IPS DF 6.9 (cell line): ENCODE data around the gene ATG4C.

Experiments used
- DNase-seq: peaks from one replicate; pipeline ENCODE4 v3.0.0-alpha.2; 2013; ENCODE audit warnings: low read depth, low spot score
- H3K27ac ChIP-seq: one replicate; pipeline ENCODE4 v1.5.1; 2013; ENCODE audit warnings: low read length, control low read depth
- H3K27me3 ChIP-seq: 2 replicates; pipeline ENCODE4 v1.6.1; 2013; ENCODE audit warnings: mild to moderate bottlenecking, low read length; ENCODE audit not compliant: control insufficient read depth, insufficient read depth
- H3K36me3 ChIP-seq: 2 replicates; pipeline ENCODE4 v1.6.1; 2013; ENCODE audit warnings: low read length; ENCODE audit not compliant: control insufficient read depth, insufficient read depth
- H3K4me1 ChIP-seq: 2 replicates; pipeline ENCODE4 v1.6.1; 2013; ENCODE audit warnings: low read length; ENCODE audit not compliant: control insufficient read depth, insufficient read depth
- H3K4me3 ChIP-seq: 2 replicates; pipeline ENCODE4 v1.5.1; 2013; ENCODE audit warnings: mild to moderate bottlenecking, low read length
- H3K9me3 ChIP-seq: 2 replicates; pipeline ENCODE4 v1.6.1; 2013; ENCODE audit warnings: low read length, inconsistent platforms; ENCODE audit not compliant: control insufficient read depth, insufficient read depth
- WGBS: extraction: QIAGEN DNeasy Blood & Tissue Kit; methylation state at CpG from one replicate; pipeline ENCODE4 v1.1.7; 2013; ENCODE audit warnings: mixed read lengths, missing lambda C conversion rate; ENCODE audit not compliant: insufficient read length, insufficient coverage; 5-methylcytosine and 5-hydroxymethylcytosine counted together

Gene ATG4C

DNA sequence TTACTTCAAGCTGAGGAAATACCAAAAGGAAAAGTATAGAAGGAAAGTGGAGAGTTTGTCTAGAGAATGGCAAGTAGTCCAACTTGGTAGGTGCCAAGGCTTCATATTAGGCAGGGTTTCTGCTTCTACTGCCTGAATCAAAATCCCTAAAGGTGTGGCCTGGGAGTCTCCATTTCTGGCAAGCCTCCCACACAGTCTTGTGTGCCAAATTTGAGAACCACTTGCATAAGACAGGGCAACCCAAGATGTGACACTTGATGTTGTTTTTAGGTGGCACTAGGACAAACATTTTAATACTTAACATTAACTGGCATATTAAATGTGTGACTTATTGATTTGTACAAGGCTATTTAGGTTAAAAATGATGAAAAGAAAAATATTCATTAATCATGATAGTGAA, 60.1 kb downstream of the ATG4C start:
- H3K4me3 ChIP-seq = no peak overlapping the region
- no peaks in the 10 kb centered on the region; the same call in 1 of the 2 replicates for H3K4me1 ChIP-seq
- H3K27me3 ChIP-seq = no peaks in the 10 kb centered on the region
- DNase-seq = no peak
- H3K27ac ChIP-seq = no peak overlapping the region
- no peaks in the 10 kb centered on the region for H3K36me3 ChIP-seq
- no peaks in the 10 kb centered on the region for H3K9me3 ChIP-seq

- no CpG with 5 or more reads among the region's 4 CpGs for WGBS
- DNase-seq = no peak
- Histone ChIP-seq H3K27me3 (no peaks in the 10 kb centered on the region), H3K36me3 (no peaks in the 10 kb centered on the region; the same call in 1 of the 2 replicates), H3K9me3 (no peaks in the 10 kb centered on the region), H3K4me1 (no peaks in the 10 kb centered on the region), H3K4me3 (no peak overlapping the region), H3K27ac (no peak overlapping the region)
Observed at GRCh38 chr1:62849031-62849430, 65.1 kb downstream of the ATG4C start.

DNA sequence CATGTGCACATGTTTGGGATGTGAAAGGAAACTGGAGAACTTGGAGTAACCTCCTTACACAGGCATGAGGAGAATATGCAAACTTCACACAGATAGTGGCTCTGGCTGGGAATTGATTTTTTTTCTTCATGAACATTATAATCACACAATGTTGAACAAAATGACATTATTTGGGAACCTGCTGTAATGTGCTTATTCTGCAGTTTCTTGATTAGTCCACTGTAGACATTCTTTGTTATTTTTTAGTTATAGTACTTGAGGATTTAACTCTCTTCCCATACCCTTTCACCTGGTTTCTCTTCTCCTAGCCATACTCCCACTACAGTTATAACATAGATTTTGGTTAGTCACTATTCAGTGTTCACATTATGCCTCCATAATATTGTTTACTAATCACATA, 68.3 kb downstream of the ATG4C start:
- H3K27ac ChIP-seq = no peak overlapping the region
- H3K36me3 ChIP-seq = no peaks in the 10 kb centered on the region; the same call in 1 of the 2 replicates
- no peak for DNase-seq
- H3K27me3 ChIP-seq = no peaks in the 10 kb centered on the region
- H3K9me3 ChIP-seq = no peaks in the 10 kb centered on the region
- no peaks in the 10 kb centered on the region for H3K4me1 ChIP-seq
- H3K4me3 ChIP-seq = no peak overlapping the region

DNA sequence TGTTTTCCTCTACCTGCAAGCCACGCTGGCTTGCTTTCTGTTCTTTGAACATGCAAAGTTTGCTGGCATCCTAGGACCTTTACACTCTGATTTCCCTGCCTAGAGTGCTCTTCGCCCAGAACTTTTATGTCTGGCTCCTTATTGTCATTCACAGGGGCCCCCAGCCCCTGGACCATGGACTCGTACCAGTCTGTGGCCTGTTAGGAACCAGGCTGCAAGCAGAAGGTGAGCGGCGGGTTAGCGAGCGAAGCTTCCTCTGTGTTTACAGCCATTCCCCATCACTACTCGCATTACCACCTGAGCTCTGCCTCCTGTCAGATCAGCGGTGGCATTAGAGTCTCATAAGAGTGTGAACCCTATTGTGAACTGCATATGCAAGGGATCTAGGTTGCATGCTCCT, 73.0 kb downstream of the ATG4C start:
- H3K36me3 ChIP-seq = no peaks in the 10 kb centered on the region; the same call in 1 of the 2 replicates
- H3K9me3 ChIP-seq = no peaks in the 10 kb centered on the region
- H3K4me1 ChIP-seq = no peaks in the 10 kb centered on the region
- H3K27me3 ChIP-seq = no peaks in the 10 kb centered on the region
- no peak overlapping the region for H3K4me3 ChIP-seq
- DNase-seq = no peak
- WGBS = no CpG with 5 or more reads among the region's 9 CpGs
- H3K27ac ChIP-seq = no peak overlapping the region

- DNase-seq = no peak
- no peak overlapping the region for H3K4me3 ChIP-seq
- WGBS = no CpG with 5 or more reads among the region's 3 CpGs
- no peaks in the 10 kb centered on the region; the same call in 1 of the 2 replicates for H3K4me1 ChIP-seq
- no peaks in the 10 kb centered on the region for H3K36me3 ChIP-seq
- H3K9me3 ChIP-seq = no peaks in the 10 kb centered on the region
- no peak overlapping the region for H3K27ac ChIP-seq
- H3K27me3 ChIP-seq = no peaks in the 10 kb centered on the region
Observed at GRCh38 chr1:62869217-62869754, 85.4 kb downstream of the ATG4C start.

DNA sequence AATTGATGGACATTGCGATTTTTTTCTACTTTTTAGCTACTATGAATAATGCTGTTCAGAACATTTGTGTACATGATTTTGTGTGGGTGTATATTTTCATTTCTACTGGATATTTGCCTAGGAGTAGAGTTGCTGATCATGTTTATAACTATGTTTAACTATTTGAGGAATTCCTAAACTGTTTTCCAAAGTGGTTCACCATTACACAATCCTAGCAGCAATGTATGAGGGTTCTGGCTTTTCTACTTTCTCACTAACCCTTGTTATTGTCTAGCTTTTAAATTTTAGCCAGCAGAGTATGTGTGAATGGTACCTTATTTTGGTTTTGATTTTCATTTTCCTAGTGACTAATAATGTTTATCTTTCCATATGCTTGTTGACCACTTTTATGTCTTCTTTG, 86.2 kb downstream of the ATG4C start:
- Histone ChIP-seq H3K4me1 (no peaks in the 10 kb centered on the region; the same call in 1 of the 2 replicates), H3K36me3 (no peaks in the 10 kb centered on the region), H3K9me3 (no peaks in the 10 kb centered on the region), H3K27me3 (no peaks in the 10 kb centered on the region), H3K4me3 (no peak overlapping the region), H3K27ac (no peak overlapping the region)
- no peak for DNase-seq
- no CpG with 5 or more reads among the region's 1 CpG for WGBS

DNA sequence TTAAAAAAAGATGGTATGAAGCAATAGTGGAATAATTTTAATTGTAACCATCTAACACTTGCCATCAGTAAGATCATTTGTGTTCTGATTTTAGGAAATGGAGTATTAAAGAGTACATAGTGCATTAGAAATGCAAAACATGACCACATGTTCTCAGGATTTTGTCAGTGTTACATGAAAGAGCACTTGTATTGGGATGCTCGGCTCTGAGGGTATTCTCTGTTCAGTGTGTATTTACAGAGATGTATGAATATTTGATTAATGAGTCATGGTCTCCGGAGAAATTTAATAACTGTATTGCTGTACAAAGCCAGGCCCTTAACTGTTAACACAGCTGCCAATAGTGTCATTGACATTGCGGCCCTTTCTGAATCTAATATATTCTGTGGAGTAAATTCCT, 91.7 kb downstream of the ATG4C start:
- no peaks in the 10 kb centered on the region; the same call in 1 of the 2 replicates for H3K4me1 ChIP-seq
- WGBS = no CpG with 5 or more reads among the region's 3 CpGs
- H3K9me3 ChIP-seq = no peaks in the 10 kb centered on the region
- no peaks in the 10 kb centered on the region for H3K27me3 ChIP-seq
- H3K4me3 ChIP-seq = no peak overlapping the region
- H3K36me3 ChIP-seq = no peaks in the 10 kb centered on the region
- no peak overlapping the region for H3K27ac ChIP-seq
- DNase-seq = no peak

GRCh38 chr1:62876535-62876934, 92.6 kb downstream of the ATG4C start:
- no peak for DNase-seq
- Histone ChIP-seq H3K27me3 (no peaks in the 10 kb centered on the region), H3K36me3 (no peaks in the 10 kb centered on the region), H3K27ac (no peak overlapping the region), H3K4me1 (no peaks in the 10 kb centered on the region; the same call in 1 of the 2 replicates), H3K9me3 (no peaks in the 10 kb centered on the region), H3K4me3 (no peak overlapping the region)
- WGBS = no CpG with 5 or more reads among the region's 3 CpGs

DNA sequence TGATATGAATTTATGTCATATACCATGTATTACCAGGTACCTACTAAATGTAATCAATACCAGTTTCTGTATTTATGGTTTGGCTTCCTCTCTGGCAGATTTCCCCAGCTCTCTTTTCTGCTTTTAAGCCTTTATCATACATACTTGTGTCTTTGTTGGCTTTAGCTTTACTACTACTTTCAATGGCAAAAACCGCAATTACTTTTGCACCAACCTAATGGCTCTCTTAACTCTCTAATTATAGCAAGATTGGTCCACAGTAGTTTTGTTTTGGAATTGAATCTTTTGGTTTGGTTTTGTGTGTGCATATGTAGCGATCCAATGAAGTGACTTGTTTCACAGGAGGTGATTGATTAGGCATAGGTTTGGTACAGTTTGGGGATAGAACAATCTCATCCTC, 93.6 kb downstream of the ATG4C start:
- Histone ChIP-seq H3K9me3 (no peaks in the 10 kb centered on the region), H3K4me3 (no peak overlapping the region), H3K4me1 (no peaks in the 10 kb centered on the region), H3K36me3 (no peaks in the 10 kb centered on the region), H3K27ac (no peak overlapping the region), H3K27me3 (no peaks in the 10 kb centered on the region)
- WGBS = no CpG with 5 or more reads among the region's 2 CpGs
- DNase-seq = no peak

DNA sequence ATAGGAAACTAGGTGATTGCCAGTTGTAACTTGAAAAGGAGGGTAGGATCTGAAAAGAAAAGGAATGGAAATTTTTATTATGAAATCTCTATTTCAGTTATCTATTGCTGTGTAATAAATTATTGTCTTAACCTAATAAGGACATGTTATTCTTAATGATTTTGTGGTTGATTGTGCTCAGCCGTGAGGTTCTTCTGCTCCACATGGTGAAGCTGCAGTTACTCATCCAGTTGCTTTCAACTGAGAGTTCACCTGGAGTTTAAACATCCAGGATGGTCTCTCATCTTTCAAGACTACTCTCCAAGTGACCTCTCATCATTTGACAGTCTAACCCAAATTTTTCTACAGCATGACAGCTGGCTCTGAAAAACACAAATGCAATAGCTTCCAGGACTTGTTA, 96.0 kb downstream of the ATG4C start:
- no peak overlapping the region for H3K27ac ChIP-seq
- no peaks in the 10 kb centered on the region for H3K27me3 ChIP-seq
- WGBS = no CpG with 5 or more reads among the region's 1 CpG
- H3K4me3 ChIP-seq = no peak overlapping the region
- no peaks in the 10 kb centered on the region for H3K9me3 ChIP-seq
- DNase-seq = no peak
- no peaks in the 10 kb centered on the region for H3K4me1 ChIP-seq
- H3K36me3 ChIP-seq = no peaks in the 10 kb centered on the region

- no peak for DNase-seq
- Histone ChIP-seq H3K27ac (no peak overlapping the region), H3K36me3 (no peaks in the 10 kb centered on the region), H3K27me3 (no peaks in the 10 kb centered on the region), H3K9me3 (no peaks in the 10 kb centered on the region), H3K4me1 (no peaks in the 10 kb centered on the region), H3K4me3 (no peak overlapping the region)
- WGBS = no CpG with 5 or more reads among the region's 10 CpGs
Observed at GRCh38 chr1:62882201-62883104, 98.5 kb downstream of the ATG4C start.
